ENCODE measurements around the gene HLA-DRA.

DNA sequence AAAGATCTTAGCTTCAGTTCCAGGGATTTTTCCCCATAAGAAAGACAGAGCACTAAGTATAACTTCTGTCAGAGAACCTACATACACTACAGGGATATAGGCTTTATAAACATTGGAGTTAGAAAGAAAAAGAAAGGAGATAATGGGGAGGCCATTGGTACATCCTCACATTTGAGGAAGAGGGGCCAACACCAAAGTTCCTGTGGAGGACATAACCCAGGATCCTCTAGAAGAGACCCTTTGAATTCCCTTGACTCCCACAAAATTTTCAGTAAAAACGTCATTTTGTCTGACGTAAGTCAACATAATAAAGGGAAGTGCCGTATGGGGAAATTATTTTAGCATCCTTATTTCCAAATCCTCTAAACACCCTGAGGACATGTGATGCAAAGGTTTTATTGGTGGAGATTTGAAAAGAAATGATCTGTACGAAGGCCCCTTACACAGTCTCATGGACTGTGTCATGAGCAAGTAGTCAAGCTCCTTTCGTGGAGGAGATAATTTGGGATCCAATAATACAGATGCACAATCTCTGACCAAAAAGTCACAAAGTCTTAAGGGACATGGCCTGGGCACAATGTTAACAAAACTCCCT is 33.2 kb downstream of the HLA-DRA start:
- TF ChIP-seq, protein P1, sequence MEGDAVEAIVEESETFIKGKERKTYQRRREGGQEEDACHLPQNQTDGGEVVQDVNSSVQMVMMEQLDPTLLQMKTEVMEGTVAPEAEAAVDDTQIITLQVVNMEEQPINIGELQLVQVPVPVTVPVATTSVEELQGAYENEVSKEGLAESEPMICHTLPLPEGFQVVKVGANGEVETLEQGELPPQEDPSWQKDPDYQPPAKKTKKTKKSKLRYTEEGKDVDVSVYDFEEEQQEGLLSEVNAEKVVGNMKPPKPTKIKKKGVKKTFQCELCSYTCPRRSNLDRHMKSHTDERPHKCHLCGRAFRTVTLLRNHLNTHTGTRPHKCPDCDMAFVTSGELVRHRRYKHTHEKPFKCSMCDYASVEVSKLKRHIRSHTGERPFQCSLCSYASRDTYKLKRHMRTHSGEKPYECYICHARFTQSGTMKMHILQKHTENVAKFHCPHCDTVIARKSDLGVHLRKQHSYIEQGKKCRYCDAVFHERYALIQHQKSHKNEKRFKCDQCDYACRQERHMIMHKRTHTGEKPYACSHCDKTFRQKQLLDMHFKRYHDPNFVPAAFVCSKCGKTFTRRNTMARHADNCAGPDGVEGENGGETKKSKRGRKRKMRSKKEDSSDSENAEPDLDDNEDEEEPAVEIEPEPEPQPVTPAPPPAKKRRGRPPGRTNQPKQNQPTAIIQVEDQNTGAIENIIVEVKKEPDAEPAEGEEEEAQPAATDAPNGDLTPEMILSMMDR (IDR thresholded peaks at IDR 0.05) = no peak
- TF ChIP-seq POLR2A (IDR thresholded peaks at IDR 0.05) = no peak
